ENCODE results near the gene FBXO27. TPM values are rescaled to one million over a fixed set of nuclear protein-coding genes. Genes with fewer than 3 reads are reported as not detected.
"Not testable (repeated sequence)": the region's sequence is repeated elsewhere in the genome, so short reads cannot be mapped to it uniquely, and the experiment has no call there.

FBXO27 gene
- total and polyA plus RNA-seq, 2 experiments from 2014 or later, result 6.2 to 13.7 TPM

DNA sequence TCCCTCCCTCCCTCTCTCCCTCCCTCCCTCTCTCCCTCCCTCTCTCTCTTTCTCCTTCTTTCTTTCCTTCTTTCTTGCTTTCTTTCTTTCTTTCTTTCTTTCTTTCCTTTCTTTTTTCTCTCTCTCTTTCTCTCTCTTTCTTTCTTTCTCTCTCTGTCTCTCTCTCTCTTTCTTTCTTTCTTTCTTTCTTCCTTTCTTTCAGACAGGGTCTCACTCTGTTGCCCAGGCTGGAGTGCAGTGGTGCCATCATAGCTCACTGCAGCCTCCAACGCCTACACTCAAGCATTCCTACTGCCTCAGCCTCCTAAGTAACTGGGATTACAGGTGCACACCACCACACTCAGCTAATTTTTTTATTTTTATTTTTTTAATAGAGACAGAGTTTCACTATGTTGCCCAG, 42.7 kb downstream of the FBXO27 start:
- H3K9me2 ChIP-seq (ENCODE audit: insufficient read depth); H3K27me3 ChIP-seq (ENCODE audit: insufficient read depth); H3K36me3 ChIP-seq (ENCODE audit: insufficient read depth); H3K4me3 ChIP-seq; H3K27ac Mint-ChIP-seq; H3K4me2 ChIP-seq; H3K79me2 ChIP-seq (replicated peaks; ENCODE audit: insufficient read depth); ATAC-seq; H3K4me3 Mint-ChIP-seq; H3K4me1 Mint-ChIP-seq; H3K27ac ChIP-seq (ENCODE audit: low read depth); H2AFZ ChIP-seq; H3K4me1 ChIP-seq (ENCODE audit: insufficient read depth); H3K9me3 Mint-ChIP-seq; H4K20me1 ChIP-seq (replicated peaks; ENCODE audit: insufficient read depth); DNase-seq (ENCODE audit: low spot score); H3K36me3 Mint-ChIP-seq (ENCODE audit: low read depth); H3F3A ChIP-seq (replicated peaks; ENCODE audit: low read depth): not testable (repeated sequence)
- peaks cover 18% of the 10 kb centered on the region for H3K27me3 Mint-ChIP-seq (ENCODE audit: insufficient read depth, low read depth, poor library complexity)

DNA sequence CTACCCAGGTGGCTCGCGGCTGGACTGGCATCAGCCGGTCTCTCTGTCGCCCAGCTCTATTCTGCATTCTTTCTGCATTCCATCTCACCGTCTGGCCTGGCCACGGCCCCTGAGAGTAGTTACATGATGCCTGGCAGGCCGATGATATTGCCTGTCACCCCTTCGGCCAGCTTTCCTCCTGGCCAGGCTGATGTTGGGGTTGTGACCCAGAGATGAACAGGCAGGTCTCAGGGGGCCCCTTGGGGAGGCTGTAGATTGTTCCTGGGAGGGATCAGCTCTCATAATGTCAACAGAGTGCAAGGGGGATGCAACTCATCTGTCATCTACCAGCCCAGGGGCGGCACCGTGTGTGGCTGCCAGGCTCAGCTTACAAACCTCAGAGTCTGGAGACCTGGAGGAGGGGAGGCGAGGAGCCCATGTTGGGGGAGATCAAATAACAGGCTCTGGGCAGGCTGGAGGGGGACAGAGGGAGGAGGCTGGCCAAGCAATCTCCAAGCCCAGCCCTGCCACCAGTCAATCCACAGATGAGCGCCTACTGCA, 43.2 kb downstream of the FBXO27 start:
- no peak overlapping the region for H3K4me3 Mint-ChIP-seq
- Histone ChIP-seq H3K27ac (ENCODE audit: low read depth) (0 out of 2 replicates have a peak overlapping the region, but pooled peaks have one; percentile 72), H3K27me3 (ENCODE audit: insufficient read depth) (no peaks in the 10 kb centered on the region), H2AFZ (no peak overlapping the region), H3K4me2 (peak overlapping the region; percentile 69), H3F3A (replicated peaks; ENCODE audit: low read depth) (no peaks in the 10 kb centered on the region), H4K20me1 (replicated peaks; ENCODE audit: insufficient read depth) (no peaks in the 10 kb centered on the region), H3K79me2 (replicated peaks; ENCODE audit: insufficient read depth) (no peaks in the 10 kb centered on the region), H3K4me1 (ENCODE audit: insufficient read depth) (peaks cover 5% of the 10 kb centered on the region), H3K36me3 (ENCODE audit: insufficient read depth) (no peaks in the 10 kb centered on the region), H3K4me3 (no peak overlapping the region), H3K9me2 (ENCODE audit: insufficient read depth) (no peaks in the 10 kb centered on the region)
- H3K4me1 Mint-ChIP-seq, result peaks cover 6% of the 10 kb centered on the region
- no peaks in the 10 kb centered on the region for H3K9me3 Mint-ChIP-seq
- ATAC-seq (peak; percentile 99), DNase-seq (ENCODE audit: low spot score) (peak; percentile 82)
- TF ChIP-seq REST (IDR thresholded peaks at IDR 0.05; ENCODE audit: unreplicated experiment) (no peak), CTCF (conservative IDR thresholded peaks at IDR 0.05; ENCODE audit: low read depth in 2 of 2) (no peak), POLR2AphosphoS5 (IDR thresholded peaks at IDR 0.05; ENCODE audit: low read depth) (no peak)
- H3K27me3 Mint-ChIP-seq (ENCODE audit: insufficient read depth, low read depth, poor library complexity), result peaks cover 18% of the 10 kb centered on the region
- peak overlapping the region; percentile 17 for H3K27ac Mint-ChIP-seq
- no peaks in the 10 kb centered on the region for H3K36me3 Mint-ChIP-seq (ENCODE audit: low read depth)

- peak overlapping the region; percentile 17; the same call in 1 of the 2 replicates for H3K27ac Mint-ChIP-seq
- H3F3A ChIP-seq (replicated peaks; ENCODE audit: low read depth); ATAC-seq; H3K36me3 ChIP-seq (ENCODE audit: insufficient read depth); H3K4me3 Mint-ChIP-seq; H4K20me1 ChIP-seq (replicated peaks; ENCODE audit: insufficient read depth); H3K9me3 Mint-ChIP-seq; H3K27me3 ChIP-seq (ENCODE audit: insufficient read depth); H2AFZ ChIP-seq; H3K27ac ChIP-seq (ENCODE audit: low read depth); H3K4me3 ChIP-seq; DNase-seq (ENCODE audit: low spot score); H3K4me1 Mint-ChIP-seq; H3K36me3 Mint-ChIP-seq (ENCODE audit: low read depth); H3K9me2 ChIP-seq (ENCODE audit: insufficient read depth); H3K4me1 ChIP-seq (ENCODE audit: insufficient read depth); H3K79me2 ChIP-seq (replicated peaks; ENCODE audit: insufficient read depth); H3K4me2 ChIP-seq: not testable (repeated sequence)
- peaks cover 18% of the 10 kb centered on the region for H3K27me3 Mint-ChIP-seq (ENCODE audit: insufficient read depth, low read depth, poor library complexity)
Observed at GRCh38 chr19:38988627-38989026, 43.7 kb downstream of the FBXO27 start.

DNA sequence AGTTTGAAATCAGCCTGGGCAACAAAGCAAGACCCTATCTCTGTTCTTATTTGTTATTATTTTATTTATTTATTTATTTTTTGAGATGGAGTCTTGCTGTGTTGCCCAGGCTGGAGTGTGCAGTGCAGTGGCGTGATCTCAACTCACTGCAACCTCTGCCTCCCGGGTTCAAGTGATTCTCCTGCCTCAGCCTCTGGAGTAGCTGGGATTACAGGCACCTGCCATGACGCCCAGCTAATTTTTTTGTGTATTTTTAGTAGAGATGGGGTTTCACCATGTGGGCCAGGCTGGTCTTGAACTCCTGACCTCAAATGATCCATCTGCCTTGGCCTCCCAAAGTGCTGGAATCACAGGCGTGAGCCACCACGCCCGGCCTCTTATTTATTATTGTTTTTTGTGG, 44.6 kb downstream of the FBXO27 start:
- not testable (repeated sequence) for H3K4me3 Mint-ChIP-seq; H3K27ac Mint-ChIP-seq; DNase-seq (ENCODE audit: low spot score); H3K4me2 ChIP-seq; H3K9me2 ChIP-seq (ENCODE audit: insufficient read depth); H3K79me2 ChIP-seq (replicated peaks; ENCODE audit: insufficient read depth); H3K36me3 ChIP-seq (ENCODE audit: insufficient read depth); H3K27me3 ChIP-seq (ENCODE audit: insufficient read depth); H2AFZ ChIP-seq; H3K4me1 ChIP-seq (ENCODE audit: insufficient read depth); H4K20me1 ChIP-seq (replicated peaks; ENCODE audit: insufficient read depth); H3K9me3 Mint-ChIP-seq; ATAC-seq; H3K27ac ChIP-seq (ENCODE audit: low read depth); H3K36me3 Mint-ChIP-seq (ENCODE audit: low read depth); H3K4me3 ChIP-seq; H3K4me1 Mint-ChIP-seq; H3F3A ChIP-seq (replicated peaks; ENCODE audit: low read depth)
- H3K27me3 Mint-ChIP-seq (ENCODE audit: insufficient read depth, low read depth, poor library complexity), result peaks cover 18% of the 10 kb centered on the region

All from GM23338 (cell line).